NCI-H460 (cell line): ENCODE measurements around the gene SEZ6. TPM values are rescaled to one million over a fixed set of nuclear protein-coding genes. Genes with fewer than 3 reads are reported as not detected.

ENCODE experiments used
- DNase-seq: peaks from one replicate; pipeline ENCODE4 v3.0.0-alpha.2; 2016; ENCODE audit warnings: low read depth; ENCODE audit errors: extremely low read depth
- total RNA-seq: library from RNA; depleted of rRNA; stranded (reverse); fragments of >200 nt; shearing (Covaris generic); gene quantifications from 2 replicates; pipeline ENCODE4 v1.2.3, GENCODE V29; 2014; rRNA removed

Gene SEZ6
- total RNA-seq, 1 experiment from 2014 or later = not detected

DNA sequence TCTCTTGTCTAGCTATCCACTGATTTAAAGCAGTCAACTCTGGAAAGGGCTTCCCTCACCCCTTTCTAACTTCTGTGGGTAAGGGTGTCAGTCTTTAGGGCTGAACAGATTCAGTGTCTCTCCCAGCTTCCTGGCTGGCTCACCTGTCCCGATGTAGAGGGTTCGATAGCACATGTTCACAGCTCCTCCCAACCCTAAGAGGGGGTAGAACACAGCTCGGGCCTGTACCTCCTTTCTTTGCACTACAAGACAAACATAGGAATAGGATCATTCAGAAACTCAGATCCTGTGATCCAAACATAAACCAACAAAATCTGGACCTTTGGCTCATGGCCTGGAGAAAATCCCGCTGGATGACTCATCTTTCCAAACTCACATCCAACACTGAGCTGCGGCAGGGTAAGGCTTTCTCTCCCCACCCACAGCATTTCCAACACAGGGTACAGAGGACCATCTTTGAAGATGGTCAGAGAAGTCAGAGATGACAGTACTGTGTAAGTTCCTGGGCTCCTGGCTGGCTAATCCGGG lies 97.1 kb downstream of the SEZ6 start:
- no peak for DNase-seq

DNA sequence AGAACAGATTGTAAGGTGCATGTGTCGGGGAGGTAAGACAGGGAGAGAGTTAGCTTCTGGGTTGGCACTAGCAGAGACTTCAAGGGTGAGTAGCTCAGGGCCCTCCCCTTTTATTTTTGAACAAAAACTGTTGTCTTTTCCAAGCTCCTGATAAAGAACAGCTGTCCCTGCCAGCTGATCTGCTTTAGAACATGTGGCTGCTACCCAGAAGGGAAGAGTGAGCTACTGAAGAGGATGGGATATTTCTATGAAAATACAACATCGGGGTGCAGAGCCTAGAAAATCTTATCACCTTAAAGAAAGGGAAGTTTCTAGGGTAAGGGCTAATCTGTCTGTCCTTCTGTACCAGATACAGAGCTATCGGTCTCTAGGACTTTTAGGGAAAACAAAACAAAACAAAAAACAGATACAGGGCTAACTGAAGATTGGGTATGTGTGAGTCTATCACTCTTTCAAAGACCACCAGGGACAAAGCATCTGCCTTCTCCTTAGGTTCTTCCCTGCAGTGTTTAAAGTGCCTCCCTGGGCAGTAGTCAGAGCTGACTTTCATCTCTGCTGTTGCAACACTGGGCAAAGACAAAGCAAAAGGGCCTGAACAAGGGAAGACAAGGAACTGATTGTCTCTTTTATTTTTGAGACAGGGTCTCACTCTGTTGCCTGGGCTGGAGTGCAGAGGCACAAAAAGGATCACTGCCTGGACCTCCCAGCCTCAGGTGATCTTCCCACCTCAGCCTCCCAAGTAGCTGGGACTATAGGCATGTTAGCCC lies 97.9 kb downstream of the SEZ6 start:
- no peak for DNase-seq

DNA sequence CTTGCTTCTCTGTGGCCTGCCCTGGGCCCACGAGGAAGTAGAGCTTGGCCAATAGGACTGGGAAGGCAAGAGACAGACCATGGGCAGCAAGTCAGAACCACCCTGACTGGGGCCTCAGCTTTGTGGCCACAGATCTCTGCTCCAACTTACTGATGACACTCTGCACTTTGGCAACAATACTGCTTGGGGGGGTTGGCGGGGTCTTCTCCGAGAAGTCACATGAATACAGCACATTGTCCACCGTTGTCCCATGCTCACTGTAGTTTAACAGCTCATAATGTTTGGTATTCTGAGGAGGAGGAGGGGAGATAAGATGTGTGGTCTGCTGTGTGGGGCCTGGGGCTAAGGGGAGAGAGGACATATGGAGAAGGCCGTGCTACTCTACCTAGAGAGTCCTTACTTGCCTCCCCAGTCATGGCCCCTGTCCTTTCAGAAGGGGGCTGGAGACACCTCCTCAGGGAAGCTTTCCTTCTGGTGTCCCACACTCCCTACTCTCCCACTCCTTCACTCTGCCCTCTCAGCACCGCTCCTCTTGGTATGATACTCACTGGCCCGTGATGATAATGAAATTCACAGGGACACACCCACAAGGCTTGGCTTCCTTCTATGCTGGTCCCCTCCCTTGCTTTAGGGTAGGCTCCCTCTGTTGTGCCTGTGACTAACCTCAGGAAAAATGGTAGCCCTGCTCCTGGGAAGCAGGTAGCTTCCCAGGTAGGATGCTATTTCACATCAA lies 99.0 kb downstream of the SEZ6 start:
- no peak for DNase-seq

DNA sequence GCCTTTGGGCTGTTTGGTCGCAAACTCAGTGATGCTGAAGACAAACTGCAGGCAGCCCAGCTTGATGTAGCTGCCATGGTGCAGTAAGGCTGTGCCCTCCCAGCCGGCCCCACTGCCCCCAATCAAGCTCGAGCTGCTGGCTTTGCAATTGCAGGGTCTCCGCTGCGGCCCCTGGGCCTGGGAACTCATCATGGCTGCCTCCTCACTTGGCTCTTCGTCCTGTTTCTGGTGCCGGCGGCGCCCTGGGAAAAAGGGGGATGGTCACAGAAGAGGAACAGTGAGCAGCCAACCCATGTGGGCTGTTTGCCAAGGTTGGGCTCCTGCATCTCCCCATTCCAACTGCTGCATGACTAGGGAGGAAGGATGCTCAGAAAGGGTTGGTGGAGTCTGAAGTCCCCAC lies 99.6 kb downstream of the SEZ6 start:
- no peak for DNase-seq

Other genes with a start within 250 kb of the SEZ6 start
- gene FAM222B, start 163.2 kb downstream of the SEZ6 start, total RNA-seq = 8.1 and 9.4 TPM in 2 replicates
- gene ERAL1, start 151.0 kb downstream of the SEZ6 start, total RNA-seq = 30.9 and 43.6 TPM in 2 replicates
- gene FLOT2, start 108.3 kb downstream of the SEZ6 start, total RNA-seq = 29.2 and 30.7 TPM in 2 replicates
- 5.1 and 5.6 TPM in 2 replicates for gene DHRS13, start 103.0 kb downstream of the SEZ6 start, total RNA-seq
- 13.9 and 14.7 TPM in 2 replicates for gene PHF12, start 54.5 kb downstream of the SEZ6 start, total RNA-seq
- gene PIPOX, start 37.1 kb upstream of the SEZ6 start, total RNA-seq = 0.35 and 0.62 TPM in 2 replicates
- gene MYO18A, start 174.4 kb upstream of the SEZ6 start, total RNA-seq = 10.6 and 10.9 TPM in 2 replicates
- not detected in 2 replicates for gene CRYBA1, start 240.8 kb upstream of the SEZ6 start, total RNA-seq